ENCODE data around the gene RER1.

The RER1 gene, protein sequence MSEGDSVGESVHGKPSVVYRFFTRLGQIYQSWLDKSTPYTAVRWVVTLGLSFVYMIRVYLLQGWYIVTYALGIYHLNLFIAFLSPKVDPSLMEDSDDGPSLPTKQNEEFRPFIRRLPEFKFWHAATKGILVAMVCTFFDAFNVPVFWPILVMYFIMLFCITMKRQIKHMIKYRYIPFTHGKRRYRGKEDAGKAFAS

GRCh38 chr1:2391041-2391930 is at the start of gene RER1, which contains the start of gene MORN1:
Gene RER1, plus strand, starts transcription at chr1:2391841. Its CDS starts 3,950 bp downstream, at chr1:2395791.
Gene MORN1, minus strand, starts transcription at chr1:2391554. Its CDS starts 21 bp downstream, at chr1:2391533.
- DNase-seq (ENCODE audit: low read depth in 2 of 3, low spot score in 1 of 3), result peak; percentile 95 to 99 (median 98)

- no peak for DNase-seq (ENCODE audit: low read depth in 2 of 3, low spot score in 1 of 3)
Measured at GRCh38 chr1:2342384-2343022, 49.1 kb upstream of the RER1 start.

DNA sequence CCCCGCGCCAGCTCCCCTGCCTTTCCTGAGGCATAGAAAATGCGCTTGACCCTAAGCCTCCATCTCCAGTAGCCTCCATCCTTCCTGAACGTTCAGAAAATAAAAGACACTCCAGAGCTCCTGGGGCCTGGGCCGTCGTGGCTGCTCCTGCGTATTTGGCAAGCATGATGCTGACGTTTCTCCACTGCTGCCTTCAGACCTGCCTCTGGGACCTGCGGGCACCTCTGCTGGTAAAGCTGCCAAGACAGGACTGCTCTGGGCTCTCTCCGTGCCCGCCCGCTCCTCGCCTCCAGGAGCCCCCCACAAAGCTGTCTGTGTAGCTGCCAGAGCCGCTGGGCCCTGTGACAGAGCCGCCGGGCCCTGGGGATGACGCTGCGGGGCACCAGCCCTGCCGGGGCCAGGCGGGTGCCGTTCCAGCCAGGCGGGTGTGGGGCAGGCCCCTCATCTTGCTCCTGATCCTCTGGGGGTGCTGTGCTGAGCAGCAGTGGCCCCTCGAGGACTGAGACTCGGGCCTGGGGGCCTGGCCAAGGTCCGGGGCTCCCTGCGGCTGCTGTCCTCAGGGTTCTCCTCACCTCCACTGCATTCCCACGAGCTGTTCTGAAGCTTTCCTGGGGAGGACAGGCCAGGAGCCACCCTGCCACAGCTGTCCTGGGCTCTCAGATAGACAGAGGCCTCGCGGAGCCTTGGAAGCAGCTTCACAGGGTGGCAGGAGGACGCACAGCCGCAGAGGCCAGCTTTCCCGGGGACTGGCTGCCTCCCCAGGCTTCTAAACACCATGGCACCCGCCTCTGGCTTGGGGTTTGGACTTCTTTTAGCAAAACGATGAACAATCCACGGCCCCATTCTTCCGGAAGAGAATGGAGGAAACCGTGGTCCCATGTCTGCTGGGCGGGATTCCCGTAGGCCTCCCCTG is 48.4 kb upstream of the RER1 start:
- no peak for DNase-seq (ENCODE audit: low read depth in 2 of 3, low spot score in 1 of 3)

GRCh38 chr1:2344121-2344681 is 47.4 kb upstream of the RER1 start:
- no peak for DNase-seq (ENCODE audit: low read depth in 2 of 3, low spot score in 1 of 3)

GRCh38 chr1:2344744-2345296 is 46.8 kb upstream of the RER1 start:
- DNase-seq (ENCODE audit: low read depth in 2 of 3, low spot score in 1 of 3), result no peak

- DNase-seq (ENCODE audit: low read depth in 2 of 3, low spot score in 1 of 3), result no peak
Measured at GRCh38 chr1:2345297-2346075, 46.2 kb upstream of the RER1 start.

- no peak for DNase-seq (ENCODE audit: low read depth in 2 of 3, low spot score in 1 of 3)
Measured at GRCh38 chr1:2346691-2347408, 44.8 kb upstream of the RER1 start.

- no peak for DNase-seq (ENCODE audit: low read depth in 2 of 3, low spot score in 1 of 3)
Measured at GRCh38 chr1:2347409-2347785, 44.2 kb upstream of the RER1 start.

DNA sequence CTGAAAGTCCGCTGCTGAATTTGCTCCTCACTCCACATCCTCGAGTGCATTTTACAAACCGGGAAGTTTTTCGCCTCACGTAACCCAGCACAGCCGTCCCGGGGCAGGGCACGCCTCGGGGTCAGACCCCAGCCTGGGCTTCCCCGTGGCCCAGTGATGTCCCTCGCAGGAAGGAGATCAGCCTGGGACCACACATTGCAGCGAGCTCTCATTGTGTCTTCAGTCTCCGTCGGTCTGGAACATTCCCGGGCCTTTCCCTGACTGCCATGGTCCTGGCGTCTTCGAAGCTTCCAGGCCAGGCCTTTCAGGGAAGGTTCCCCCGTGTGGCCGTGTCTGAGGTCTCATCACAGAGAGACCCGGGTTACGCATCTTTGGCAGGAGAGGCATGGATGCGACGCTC is 43.7 kb upstream of the RER1 start:
- no peak for DNase-seq (ENCODE audit: low read depth in 2 of 3, low spot score in 1 of 3)

GRCh38 chr1:2348346-2349325 is 43.0 kb upstream of the RER1 start:
- DNase-seq (ENCODE audit: low read depth in 2 of 3, low spot score in 1 of 3), result no peak

GRCh38 chr1:2349806-2350205 is 41.8 kb upstream of the RER1 start:
- DNase-seq (ENCODE audit: low read depth in 2 of 3, low spot score in 1 of 3), result no peak

DNA sequence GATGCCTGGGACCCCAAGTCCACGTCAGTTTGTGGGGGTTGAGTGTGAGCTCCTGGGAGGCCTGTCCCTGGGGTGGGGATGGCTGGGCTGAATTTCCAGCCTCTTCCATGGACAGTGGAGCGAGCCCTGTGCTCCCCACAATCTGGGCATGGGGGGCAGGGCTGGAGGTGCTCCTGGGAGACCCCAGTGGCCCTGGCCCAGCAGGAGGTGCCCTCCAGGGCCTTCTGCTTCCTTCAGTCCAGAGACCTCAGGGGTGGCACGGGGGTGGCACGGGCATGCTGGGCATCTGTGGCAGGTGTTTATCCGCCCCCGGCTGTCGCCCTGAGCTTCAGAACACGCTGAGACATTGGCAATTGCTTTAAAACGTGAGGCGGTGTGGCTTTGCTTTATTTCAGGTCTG is 41.1 kb upstream of the RER1 start:
- no peak for DNase-seq (ENCODE audit: low read depth in 2 of 3, low spot score in 1 of 3)

DNA sequence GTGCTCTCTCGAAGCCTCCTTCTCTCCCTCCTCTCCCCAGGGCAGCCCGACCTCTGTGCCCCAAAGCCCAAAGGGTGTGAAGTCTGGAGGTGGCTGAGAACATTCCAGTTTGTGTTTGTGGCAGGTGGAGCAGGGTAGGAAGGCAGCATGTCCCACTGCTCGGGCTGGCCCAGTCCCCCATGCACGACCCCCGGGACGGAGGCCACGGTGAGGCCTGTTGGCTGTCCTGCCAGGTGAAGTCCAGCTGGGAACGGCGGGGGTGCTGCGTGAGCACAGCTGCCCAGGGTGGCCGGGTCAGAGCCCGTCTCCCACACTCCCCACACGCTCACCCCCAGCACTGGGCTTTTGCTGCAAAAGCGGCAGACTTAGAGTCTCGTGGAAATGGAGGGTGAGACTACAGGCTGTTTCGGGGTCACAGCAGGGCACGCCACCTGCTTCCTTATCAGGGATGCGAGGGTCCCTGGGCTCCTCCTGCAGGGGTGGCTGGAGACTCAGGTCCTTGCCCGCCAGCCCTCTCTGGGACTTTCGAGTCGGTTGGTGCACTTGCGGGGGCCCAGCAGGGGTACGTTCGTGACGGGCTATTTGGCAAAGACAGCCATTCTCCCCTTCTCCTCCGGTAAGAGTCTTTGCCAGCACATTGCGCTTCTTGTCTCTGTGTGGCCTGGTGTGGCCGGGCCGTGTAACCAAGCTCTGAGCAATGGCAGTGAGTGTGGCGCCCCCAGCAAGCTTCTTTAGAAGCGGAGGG is 40.6 kb upstream of the RER1 start:
- DNase-seq (ENCODE audit: low read depth in 2 of 3, low spot score in 1 of 3), result no peak

- no peak for DNase-seq (ENCODE audit: low read depth in 2 of 3, low spot score in 1 of 3)
Measured at GRCh38 chr1:2351723-2352122, 39.9 kb upstream of the RER1 start.

DNA sequence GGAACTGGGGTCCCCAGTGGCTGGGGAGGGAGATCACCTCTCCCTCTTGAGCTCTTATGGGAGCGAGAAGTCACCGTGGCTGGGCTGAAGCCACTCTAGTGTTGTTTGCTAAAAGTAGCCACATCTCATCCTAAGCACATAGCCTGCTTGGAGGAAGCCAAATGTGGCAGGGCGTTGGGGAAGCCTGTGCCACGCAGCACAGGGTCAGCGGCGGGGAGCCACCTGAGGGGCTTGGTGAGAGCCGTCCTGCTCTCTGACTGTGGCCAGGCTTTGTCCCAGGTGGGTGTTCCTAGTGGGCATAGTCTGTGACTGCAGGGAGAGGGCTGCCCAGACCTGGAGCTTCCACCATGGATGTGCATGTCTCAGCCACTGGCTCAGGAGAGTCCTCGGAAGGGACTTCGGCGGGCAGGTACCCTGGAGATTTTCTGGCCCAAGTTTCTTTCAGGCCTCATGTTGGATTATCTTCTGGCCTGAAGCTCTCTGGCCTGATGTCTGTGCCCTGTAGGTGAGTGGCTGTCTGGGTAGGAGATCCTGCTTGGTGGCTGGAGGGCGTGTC is 39.2 kb upstream of the RER1 start:
- no peak for DNase-seq (ENCODE audit: low read depth in 2 of 3, low spot score in 1 of 3)

GRCh38 chr1:2352897-2353550 is 38.6 kb upstream of the RER1 start:
- DNase-seq (ENCODE audit: low read depth in 2 of 3, low spot score in 1 of 3), result no peak
